GM12892 (cell line): ENCODE data around the gene MTG2.

Experiments used
- POLR2A ChIP-seq: IDR thresholded peaks from 2 replicates; pipeline ENCODE4 v1.6.1; 2011; ENCODE audit warnings: low read depth, low read length, control low read depth
- POLR2AphosphoS5 ChIP-seq: IDR thresholded peaks from 2 replicates; pipeline ENCODE4 v1.6.1; 2011; ENCODE audit warnings: low read depth, low read length, control low read depth
- TAF1 ChIP-seq: IDR thresholded peaks from 2 replicates; pipeline ENCODE4 v1.6.1; 2011; ENCODE audit warnings: low read depth, mild to moderate bottlenecking, control low read depth, low read length, borderline replicate concordance

DNA sequence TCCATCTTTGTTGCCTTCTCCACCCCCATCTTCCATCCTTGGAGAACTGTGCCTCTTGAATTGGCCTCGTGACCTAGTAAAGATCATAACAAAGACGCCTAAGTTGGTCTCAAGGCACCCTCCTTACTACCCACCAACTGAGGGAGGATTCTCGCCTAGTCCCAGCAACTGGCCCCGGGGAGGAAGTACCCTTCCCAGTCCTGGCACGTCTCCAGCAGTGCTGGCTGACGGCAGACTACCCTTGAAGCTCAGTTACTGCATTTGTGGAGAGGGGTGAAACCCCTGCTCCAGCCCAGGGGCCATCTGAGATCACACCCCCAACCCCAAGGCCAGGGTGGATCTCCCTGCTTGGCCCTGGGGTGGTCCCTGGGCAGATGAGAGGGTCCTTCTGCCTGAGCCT, 53.4 kb downstream of the MTG2 start:
- TF ChIP-seq POLR2A (no peak), POLR2AphosphoS5 (no peak), TAF1 (no peak)
